SK-N-SH treated with all-trans-retinoic acid at 6 μM for 48 hours (cell line): ENCODE data around the gene DTNBP1.

ENCODE experiments used
- ATAC-seq: fragments of 200-7000 bp; cut with Tn5 transposase; 3 replicates; pipeline ENCODE4 v1.9.1; 2020; ENCODE audit warnings: mild to moderate bottlenecking, moderate library complexity
- ARNTL ChIP-seq: fragments of 450-650 bp; formaldehyde crosslinking; IDR thresholded peaks from 2 replicates; pipeline ENCODE4 v1.5.0; 2020; ENCODE audit warnings: low read depth, mild to moderate bottlenecking, moderate library complexity, borderline replicate concordance
- BACH2 ChIP-seq: fragments of 250-450 bp; sonication (Bioruptor Pico); IDR thresholded peaks from 2 replicates; pipeline ENCODE4 v1.9.0; 2021; ENCODE audit warnings: mild to moderate bottlenecking, borderline replicate concordance
- CSDC2 ChIP-seq: fragments of 250-450 bp; sonication (Bioruptor Pico); IDR thresholded peaks from 2 replicates; pipeline ENCODE4 v1.5.0; 2020; ENCODE audit warnings: mild to moderate bottlenecking, moderate library complexity
- CSRNP3 ChIP-seq: fragments of 250-450 bp; sonication (Bioruptor Pico); IDR thresholded peaks from 2 replicates; pipeline ENCODE4 v1.5.1; 2021; ENCODE audit warnings: mild to moderate bottlenecking, moderate library complexity
- ESRRG ChIP-seq: fragments of 250-450 bp; sonication (Bioruptor Pico); IDR thresholded peaks from 2 replicates; pipeline ENCODE4 v1.6.1; 2021; ENCODE audit warnings: mild to moderate bottlenecking
- GLIS3 ChIP-seq: fragments of 250-450 bp; sonication (Bioruptor Pico); IDR thresholded peaks from 2 replicates; pipeline ENCODE4 v1.5.0; 2020; ENCODE audit warnings: mild to moderate bottlenecking, moderate library complexity
- ISL1 ChIP-seq: fragments of 250-450 bp; sonication (Bioruptor Pico); IDR thresholded peaks from 2 replicates; pipeline ENCODE4 v2.1.2; 2022; ENCODE audit warnings: mild to moderate bottlenecking, moderate library complexity
- PATZ1 ChIP-seq: fragments of 250-450 bp; sonication (Bioruptor Pico); IDR thresholded peaks from 2 replicates; pipeline ENCODE4 v1.8.0; 2020; ENCODE audit warnings: mild to moderate bottlenecking, moderate library complexity, borderline replicate concordance
- POU6F1 ChIP-seq: fragments of 250-450 bp; sonication (Bioruptor Pico); IDR thresholded peaks from 2 replicates; pipeline ENCODE4 v1.8.0; 2021; ENCODE audit warnings: low read depth, mild to moderate bottlenecking, moderate library complexity, borderline replicate concordance
- PPARA ChIP-seq: fragments of 250-450 bp; sonication (Bioruptor Pico); IDR thresholded peaks from 2 replicates; pipeline ENCODE4 v1.5.0; 2020; ENCODE audit warnings: mild to moderate bottlenecking, borderline replicate concordance
- RARB ChIP-seq: fragments of 250-450 bp; sonication (Bioruptor Pico); IDR thresholded peaks from 2 replicates; pipeline ENCODE4 v1.8.0; 2021; ENCODE audit warnings: mild to moderate bottlenecking, moderate library complexity
- TCF4 ChIP-seq: fragments of 250-450 bp; sonication (Bioruptor Pico); IDR thresholded peaks from 2 replicates; pipeline ENCODE4 v1.8.0; 2021; ENCODE audit warnings: mild to moderate bottlenecking, moderate library complexity, borderline replicate concordance
- TOX ChIP-seq: fragments of 250-450 bp; sonication (Bioruptor Pico); IDR thresholded peaks from 2 replicates; pipeline ENCODE4 v1.8.0; 2021; ENCODE audit warnings: mild to moderate bottlenecking, moderate library complexity, borderline replicate concordance
- TSHZ2 ChIP-seq: fragments of 250-450 bp; sonication (Bioruptor Pico); IDR thresholded peaks from 2 replicates; pipeline ENCODE4 v1.5.0; 2020; ENCODE audit warnings: mild to moderate bottlenecking, moderate library complexity
- ZC3H10 ChIP-seq: fragments of 250-450 bp; sonication (Bioruptor Pico); IDR thresholded peaks from 2 replicates; pipeline ENCODE4 v1.5.1; 2021; ENCODE audit warnings: mild to moderate bottlenecking, moderate library complexity
- ZFP3 ChIP-seq: fragments of 250-450 bp; sonication (Bioruptor Pico); IDR thresholded peaks from 2 replicates; pipeline ENCODE4 v1.5.0; 2020; ENCODE audit warnings: mild to moderate bottlenecking, moderate library complexity
- ZFP30 ChIP-seq: fragments of 450-650 bp; formaldehyde crosslinking; IDR thresholded peaks from 2 replicates; pipeline ENCODE4 v1.5.0; 2022; ENCODE audit warnings: mild to moderate bottlenecking, moderate library complexity
- ZNF565 ChIP-seq: fragments of 450-650 bp; formaldehyde crosslinking; conservative IDR thresholded peaks from 2 replicates; pipeline ENCODE4 v1.5.0; 2020; ENCODE audit warnings: low read depth, mild to moderate bottlenecking, moderate library complexity
- ZNF70 ChIP-seq: fragments of 450-650 bp; formaldehyde crosslinking; IDR thresholded peaks from 2 replicates; pipeline ENCODE4 v1.5.0; 2020; ENCODE audit warnings: mild to moderate bottlenecking, moderate library complexity
- ZNF8 ChIP-seq: fragments of 450-650 bp; formaldehyde crosslinking; IDR thresholded peaks from 2 replicates; pipeline ENCODE4 v1.5.0; 2020; ENCODE audit warnings: mild to moderate bottlenecking, moderate library complexity
- TF ChIP-seq, protein P1 (sequence below): fragments of 250-450 bp; sonication (Bioruptor Pico); IDR thresholded peaks from 2 replicates; pipeline ENCODE4 v1.5.1; 2020; ENCODE audit warnings: low read depth, mild to moderate bottlenecking, moderate library complexity

Gene DTNBP1

DNA sequence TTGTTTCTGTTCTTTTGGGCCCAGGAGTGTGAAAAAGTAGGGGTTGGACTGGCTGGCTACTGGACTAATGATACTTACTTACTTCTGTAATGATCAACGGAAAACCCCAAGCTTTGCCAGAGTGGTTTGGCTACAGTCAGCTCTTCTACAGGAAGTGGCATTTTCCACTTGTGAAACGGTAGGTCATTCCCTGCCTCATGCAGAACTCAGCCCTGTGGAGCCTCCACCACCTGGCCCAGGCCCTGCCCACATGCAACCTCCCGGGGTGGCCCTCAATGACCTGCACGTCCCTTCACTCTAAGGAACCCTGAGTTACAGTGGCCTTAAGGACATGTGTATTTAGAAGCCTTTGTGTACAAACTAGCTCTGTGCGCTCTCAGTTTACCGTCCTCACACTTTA, 140.4 kb downstream of the DTNBP1 start:
- no peak for TF ChIP-seq ESRRG (CRISPR knock-in tag)
- no peak for TF ChIP-seq TSHZ2 (CRISPR knock-in tag)
- TF ChIP-seq CSDC2 (CRISPR knock-in tag) = no peak
- no peak for TF ChIP-seq PPARA
- no peak for TF ChIP-seq CSRNP3 (CRISPR knock-in tag)
- TF ChIP-seq TOX (CRISPR knock-in tag) = no peak
- TF ChIP-seq RARB (CRISPR knock-in tag) = no peak
- TF ChIP-seq ZNF8 (CRISPR knock-in tag) = no peak
- no peak for TF ChIP-seq ZNF70
- no peak for TF ChIP-seq GLIS3 (CRISPR knock-in tag)
- TF ChIP-seq ZNF565 = no peak
- no peak for TF ChIP-seq POU6F1 (CRISPR knock-in tag)
- TF ChIP-seq TCF4 (CRISPR knock-in tag) = no peak
- TF ChIP-seq ZFP3 (CRISPR knock-in tag) = no peak
- TF ChIP-seq ZC3H10 (CRISPR knock-in tag) = no peak
- no peak for TF ChIP-seq BACH2
- TF ChIP-seq ZFP30 = no peak
- TF ChIP-seq ISL1 (CRISPR knock-in tag) = no peak
- no peak for ATAC-seq

DNA sequence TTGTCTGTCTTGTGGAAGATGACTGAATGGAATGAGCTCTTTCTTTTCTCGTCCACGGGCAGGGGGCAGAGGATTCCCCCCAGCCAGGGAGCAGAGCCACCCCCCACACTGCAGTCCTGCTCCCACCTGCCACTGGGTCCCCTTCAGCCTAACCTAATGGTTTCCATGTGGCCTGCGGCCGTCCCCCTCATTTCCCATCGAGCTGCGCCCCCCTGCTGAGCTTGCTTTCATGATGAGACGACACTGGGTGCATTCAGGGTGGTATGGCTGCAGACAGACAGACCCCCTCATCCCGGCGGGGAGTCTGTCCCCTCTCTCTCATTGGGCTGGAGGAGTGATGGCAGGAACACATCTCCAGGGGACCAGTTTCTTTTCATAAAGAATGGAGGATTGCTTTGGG, 140.8 kb downstream of the DTNBP1 start:
- TF ChIP-seq PPARA (no peak), ZNF70 (no peak), ARNTL (no peak)
- ATAC-seq = no peak

DNA sequence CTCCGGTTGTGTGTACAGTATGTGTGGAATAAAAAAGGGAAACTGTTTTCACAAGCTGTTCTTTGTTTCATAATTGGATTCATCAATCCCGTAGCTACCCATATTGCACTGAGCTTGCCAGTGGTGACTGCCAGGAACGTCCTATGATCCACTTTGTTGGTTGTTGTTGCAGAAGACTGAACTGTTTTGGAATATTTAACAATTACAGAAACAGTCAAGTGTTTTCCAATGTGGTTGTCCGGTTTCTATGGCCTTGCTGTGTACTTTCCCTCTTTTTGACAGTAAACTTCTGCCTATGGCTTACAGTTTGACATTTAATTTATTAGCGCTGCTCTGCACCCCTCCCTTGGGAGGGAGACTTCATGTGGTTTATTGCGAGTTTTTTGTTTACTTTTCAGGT, 141.2 kb downstream of the DTNBP1 start:
- no peak for TF ChIP-seq TOX (CRISPR knock-in tag)
- no peak for TF ChIP-seq ZNF70
- TF ChIP-seq POU6F1 (CRISPR knock-in tag) = no peak

GRCh38 chr6:15520626-15521203, 142.1 kb downstream of the DTNBP1 start:
- no peak for ATAC-seq
- TF ChIP-seq PPARA (no peak), ZNF8 (CRISPR knock-in tag) (no peak), POU6F1 (CRISPR knock-in tag) (no peak), ZC3H10 (CRISPR knock-in tag) (no peak), BACH2 (no peak), ZNF565 (no peak), ZFP30 (no peak), ESRRG (CRISPR knock-in tag) (no peak), ZNF70 (no peak), PATZ1 (CRISPR knock-in tag) (no peak)
- TF ChIP-seq, protein P1, sequence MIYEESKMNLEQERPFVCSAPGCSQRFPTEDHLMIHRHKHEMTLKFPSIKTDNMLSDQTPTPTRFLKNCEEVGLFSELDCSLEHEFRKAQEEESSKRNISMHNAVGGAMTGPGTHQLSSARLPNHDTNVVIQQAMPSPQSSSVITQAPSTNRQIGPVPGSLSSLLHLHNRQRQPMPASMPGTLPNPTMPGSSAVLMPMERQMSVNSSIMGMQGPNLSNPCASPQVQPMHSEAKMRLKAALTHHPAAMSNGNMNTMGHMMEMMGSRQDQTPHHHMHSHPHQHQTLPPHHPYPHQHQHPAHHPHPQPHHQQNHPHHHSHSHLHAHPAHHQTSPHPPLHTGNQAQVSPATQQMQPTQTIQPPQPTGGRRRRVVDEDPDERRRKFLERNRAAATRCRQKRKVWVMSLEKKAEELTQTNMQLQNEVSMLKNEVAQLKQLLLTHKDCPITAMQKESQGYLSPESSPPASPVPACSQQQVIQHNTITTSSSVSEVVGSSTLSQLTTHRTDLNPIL = no peak

More for the DNA sequence above, 141.2 kb downstream of the DTNBP1 start:
- no peak for ATAC-seq
